ENCODE data around the gene FGD5.
A peak's percentile ranks its signal among the peaks of the same experiment; 100 is the strongest.

Gene FGD5

DNA sequence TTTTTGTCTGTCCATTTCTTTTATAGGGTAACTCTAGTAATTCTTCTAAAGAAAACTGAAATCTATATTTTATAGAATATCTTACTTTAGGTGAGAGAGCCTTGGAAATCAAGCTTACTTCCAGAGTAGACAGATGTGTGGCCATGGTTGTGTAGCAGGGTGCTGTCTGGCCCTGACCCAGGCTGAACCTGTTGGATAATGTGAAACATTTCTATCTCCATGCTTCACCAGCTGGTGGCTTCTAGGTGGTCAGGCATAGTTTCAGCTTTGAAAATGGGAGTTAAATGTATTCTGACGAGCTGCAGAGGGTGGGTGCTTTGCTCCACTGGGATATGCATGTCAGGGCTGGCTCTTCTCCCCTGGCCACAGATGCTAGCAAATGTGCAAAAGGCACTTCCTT lies 107.8 kb downstream of the FGD5 start:
- no peak for DNase-seq (ENCODE audit: low read depth in 2 of 2, low spot score in 1 of 2)

- no peak for DNase-seq (ENCODE audit: low read depth in 2 of 2, low spot score in 1 of 2)
Measured at GRCh38 chr3:14927308-14927707, 108.5 kb downstream of the FGD5 start.

DNA sequence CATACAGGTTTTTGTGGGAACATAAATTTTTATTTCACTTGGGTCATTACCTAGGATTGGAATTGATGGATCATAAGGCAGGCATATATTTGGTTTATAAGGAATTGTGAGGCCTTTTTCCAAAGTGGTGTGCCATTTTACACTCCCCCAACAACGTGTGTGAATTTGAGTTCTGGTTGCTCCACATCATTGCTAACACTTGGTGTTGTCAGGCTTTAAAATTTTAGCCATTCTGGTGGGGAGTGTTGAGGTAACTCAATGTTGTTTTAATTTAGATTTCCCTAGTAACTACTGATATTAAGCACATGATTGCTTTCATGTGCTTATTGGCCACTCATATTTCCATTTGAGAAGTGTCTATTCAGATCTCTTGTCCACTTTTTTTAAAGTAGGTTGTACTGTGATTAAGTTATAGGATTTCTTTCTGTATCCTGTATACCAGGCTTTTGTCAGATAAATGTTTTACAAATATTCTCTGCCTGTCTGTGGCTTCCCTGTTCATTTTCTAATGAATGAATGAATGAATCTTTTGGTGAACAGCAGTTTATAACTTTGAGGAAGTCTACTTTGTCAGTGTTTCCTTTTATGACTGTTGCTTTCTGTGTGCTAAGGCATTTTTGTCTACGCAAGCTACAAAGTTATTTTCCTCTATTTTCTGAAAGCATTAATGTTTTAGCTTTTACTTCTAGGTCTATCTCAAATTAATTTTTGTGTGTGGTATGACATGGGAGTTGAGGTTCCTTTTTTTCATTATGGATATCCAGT lies 110.7 kb downstream of the FGD5 start:
- DNase-seq (ENCODE audit: low read depth in 2 of 2, low spot score in 1 of 2) = no peak

DNA sequence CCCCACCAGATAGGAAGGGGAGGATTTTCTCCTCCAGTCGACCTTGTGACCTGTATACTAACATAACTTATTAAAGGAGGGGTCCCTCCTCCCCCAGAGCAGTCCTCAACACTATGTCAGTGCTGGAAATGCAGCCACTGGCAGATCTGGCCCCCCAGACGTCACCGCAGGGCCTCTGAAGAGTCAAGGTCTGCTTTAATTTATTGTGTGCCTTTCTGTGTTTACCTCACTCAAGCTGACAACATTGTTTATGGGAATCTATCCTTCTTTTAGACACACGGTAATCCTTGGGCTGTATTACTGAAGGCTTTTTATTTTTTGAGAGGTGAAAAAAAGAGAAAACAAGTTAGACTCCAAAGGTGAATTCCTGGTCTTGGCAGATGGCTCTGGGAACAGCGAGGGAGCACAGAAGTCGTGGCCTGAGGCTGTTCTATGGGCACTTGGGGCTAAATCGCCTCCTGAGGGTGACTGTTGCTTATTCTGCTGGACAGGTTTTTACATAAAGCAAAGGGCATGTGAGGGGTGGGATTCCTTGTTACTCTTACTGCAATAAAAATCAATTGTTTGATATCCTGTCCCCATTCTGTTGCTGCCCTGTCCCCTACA lies 115.2 kb downstream of the FGD5 start:
- DNase-seq (ENCODE audit: low read depth in 2 of 2, low spot score in 1 of 2) = no peak

- no peak for DNase-seq (ENCODE audit: low read depth in 2 of 2, low spot score in 1 of 2)
Measured at GRCh38 chr3:14935592-14936345, 117.0 kb downstream of the FGD5 start.

GRCh38 chr3:14938954-14939353 lies 120.2 kb downstream of the FGD5 start:
- DNase-seq (ENCODE audit: low read depth in 2 of 2, low spot score in 1 of 2) = no peak

DNA sequence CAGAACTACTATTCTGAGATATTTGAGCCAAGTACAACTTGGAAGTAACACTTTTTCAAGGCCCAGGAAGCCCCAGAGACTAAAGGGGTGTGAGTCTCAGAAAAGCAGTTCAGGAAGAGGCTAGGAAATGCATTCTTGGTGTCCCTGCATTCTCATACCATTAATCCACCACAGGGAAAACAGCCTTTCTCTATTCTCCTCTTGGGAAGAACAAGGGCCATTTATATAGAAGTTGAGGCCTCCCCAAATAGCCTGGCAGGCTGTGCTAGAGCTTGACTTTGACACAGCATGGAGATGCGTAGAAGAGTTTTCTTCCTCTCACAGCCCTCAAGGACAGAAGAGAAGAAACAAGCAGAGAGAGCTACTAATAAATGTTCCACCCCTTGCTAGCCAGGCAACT lies 123.1 kb downstream of the FGD5 start:
- no peak for DNase-seq (ENCODE audit: low read depth in 2 of 2, low spot score in 1 of 2)

- no peak for DNase-seq (ENCODE audit: low read depth in 2 of 2, low spot score in 1 of 2)
Measured at GRCh38 chr3:14943042-14943441, 124.3 kb downstream of the FGD5 start.

DNA sequence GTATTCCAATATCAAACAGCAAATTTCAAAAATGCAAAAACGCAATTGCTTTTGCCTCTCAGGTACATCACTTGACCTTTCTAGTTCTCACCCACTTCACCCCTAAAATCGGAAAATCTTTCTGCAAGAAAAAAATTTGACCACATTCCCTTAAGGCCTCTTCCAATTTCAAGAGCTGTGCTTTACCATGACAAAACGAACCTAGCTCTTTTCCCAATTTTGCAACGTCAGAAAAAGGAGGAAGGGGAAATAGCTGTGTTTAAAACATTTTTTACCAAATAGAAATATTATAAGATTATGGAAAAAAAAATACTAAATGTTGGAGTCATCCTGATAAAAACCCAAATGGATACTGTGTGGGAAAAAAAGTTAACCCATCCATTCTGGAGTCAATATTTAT lies 127.5 kb downstream of the FGD5 start:
- no peak for DNase-seq (ENCODE audit: low read depth in 2 of 2, low spot score in 1 of 2)

DNA sequence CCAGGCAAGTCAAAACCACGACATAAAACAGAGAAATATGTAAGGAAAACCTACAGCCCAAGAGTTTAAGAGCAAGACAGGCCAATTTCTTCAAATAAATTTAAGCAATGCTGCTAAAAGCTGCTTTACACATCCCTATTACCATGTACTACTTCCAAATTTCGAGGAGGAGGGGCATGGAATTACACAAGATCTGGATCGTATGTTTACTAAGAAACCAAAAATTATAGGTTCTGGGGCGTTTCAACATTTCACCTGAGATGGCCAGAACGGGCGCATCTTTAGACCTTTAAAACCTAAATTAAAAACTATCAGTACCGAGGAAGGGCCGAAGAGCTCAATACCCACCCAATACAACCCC lies 128.0 kb downstream of the FGD5 start:
- no peak for DNase-seq (ENCODE audit: low read depth in 2 of 2, low spot score in 1 of 2)

DNA sequence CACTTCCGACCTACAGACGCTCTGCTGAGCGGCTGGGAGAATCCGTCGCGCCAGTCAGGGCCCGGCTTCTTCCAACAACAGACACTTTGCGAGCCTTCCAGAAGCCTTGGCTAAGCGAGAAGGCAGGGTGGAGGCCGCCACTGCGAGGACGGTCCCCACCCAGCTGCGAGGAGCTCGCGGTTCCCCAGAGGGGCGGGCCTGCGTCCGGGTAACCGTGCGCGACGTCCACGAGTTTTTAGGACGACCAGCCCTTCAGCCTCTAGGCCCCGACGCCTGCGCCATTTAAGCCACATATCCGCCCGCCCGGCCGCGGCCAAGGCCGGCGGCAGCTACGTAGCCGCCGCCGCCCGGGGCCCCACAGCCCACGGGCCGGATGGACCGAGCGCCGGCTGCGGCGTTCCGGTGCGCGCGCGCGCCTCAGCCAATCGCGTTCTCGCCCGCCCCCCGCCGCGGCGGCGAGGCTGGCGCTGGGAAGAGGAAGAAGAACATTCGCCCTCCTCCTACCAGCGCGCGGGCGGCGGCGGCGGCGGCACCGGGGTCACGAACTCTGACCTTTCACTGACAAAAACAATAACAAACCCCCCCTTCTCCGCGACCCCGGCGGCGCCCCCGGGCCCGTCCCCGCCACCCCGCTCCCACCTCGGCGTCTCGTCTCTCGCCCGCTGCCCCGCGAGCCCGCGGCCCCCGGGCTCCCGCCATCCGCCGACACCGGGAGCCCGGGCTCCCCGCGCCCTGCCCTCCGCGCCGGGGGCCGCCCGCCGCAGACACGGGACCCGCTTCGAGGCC lies 128.5 kb downstream of the FGD5 start, which contains the start of gene NR2C2:
NR2C2 (plus strand) TSS at position 484 of the 786 bp plus-strand sequence. CDS start 56,332 bp downstream, outside the sequence.
- DNase-seq (ENCODE audit: low read depth in 2 of 2, low spot score in 1 of 2) = peak; percentile 70 to 76

GRCh38 chr3:14947886-14948608 lies 129.3 kb downstream of the FGD5 start:
- DNase-seq (ENCODE audit: low read depth in 2 of 2, low spot score in 1 of 2) = peak; percentile 87 to 91

DNA sequence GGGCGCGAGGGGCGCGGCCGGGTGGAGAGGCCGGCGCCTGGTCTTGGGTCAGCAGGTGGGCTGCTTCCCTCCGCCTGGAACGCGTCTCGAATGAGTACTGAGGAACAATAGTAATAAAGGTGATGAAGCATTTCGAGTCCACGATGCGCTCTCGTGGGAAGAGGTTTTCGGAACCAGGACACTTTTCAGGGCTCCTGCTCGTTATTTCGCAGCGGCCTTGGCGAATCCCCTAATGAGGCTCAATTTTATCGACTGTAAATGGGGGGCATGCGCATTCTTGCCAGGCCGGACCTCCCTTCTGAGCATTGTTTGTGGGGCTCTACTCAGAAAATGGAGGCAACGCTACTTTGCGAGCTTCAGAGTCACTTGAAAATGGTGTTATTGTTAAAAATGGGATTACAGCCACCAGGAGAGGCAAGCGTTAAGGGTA lies 129.9 kb downstream of the FGD5 start:
- no peak for DNase-seq (ENCODE audit: low read depth in 2 of 2, low spot score in 1 of 2)

GRCh38 chr3:14949126-14949525 lies 130.4 kb downstream of the FGD5 start:
- no peak for DNase-seq (ENCODE audit: low read depth in 2 of 2, low spot score in 1 of 2)

DNA sequence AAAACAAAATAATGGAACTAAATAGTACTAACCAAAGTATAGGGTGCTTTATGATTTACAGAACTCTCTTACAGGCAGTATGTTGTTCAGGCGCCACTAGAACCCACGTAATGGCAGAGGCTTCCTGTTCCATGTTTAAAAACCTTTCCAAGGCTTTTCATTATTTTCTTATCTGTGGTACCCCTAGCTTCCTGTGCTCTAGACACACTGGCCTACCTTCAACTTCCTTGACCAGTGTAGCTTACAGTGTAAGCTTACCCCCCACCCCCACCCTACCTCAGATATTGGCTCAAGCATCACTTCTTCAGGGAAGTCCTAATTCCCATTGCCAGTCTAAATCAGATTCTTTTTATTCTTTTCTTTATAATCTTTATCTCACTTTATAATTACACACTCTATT lies 131.5 kb downstream of the FGD5 start:
- no peak for DNase-seq (ENCODE audit: low read depth in 2 of 2, low spot score in 1 of 2)

DNA sequence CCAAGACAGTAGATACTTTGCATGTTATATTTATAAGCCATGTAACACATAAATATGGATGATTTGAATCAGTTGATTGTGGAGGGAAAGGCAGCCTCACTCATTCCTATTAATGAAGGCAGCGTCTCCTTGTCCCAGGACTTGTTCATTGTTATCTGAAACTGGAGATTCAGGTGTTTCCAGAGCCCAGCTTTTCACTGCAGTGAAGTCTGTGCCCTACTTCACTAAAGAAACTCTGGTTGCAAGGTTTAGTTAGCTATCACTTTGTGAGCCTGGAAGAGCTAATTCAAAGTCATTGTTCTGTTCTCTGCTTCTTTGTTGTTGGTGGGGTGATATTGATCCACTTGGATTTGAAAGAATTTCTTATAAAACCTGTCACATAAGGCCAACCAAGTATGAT lies 138.4 kb downstream of the FGD5 start:
- DNase-seq (ENCODE audit: low read depth in 2 of 2, low spot score in 1 of 2) = no peak

- no peak for DNase-seq (ENCODE audit: low read depth in 2 of 2, low spot score in 1 of 2)
Measured at GRCh38 chr3:14957925-14958324, 139.2 kb downstream of the FGD5 start.

DNA sequence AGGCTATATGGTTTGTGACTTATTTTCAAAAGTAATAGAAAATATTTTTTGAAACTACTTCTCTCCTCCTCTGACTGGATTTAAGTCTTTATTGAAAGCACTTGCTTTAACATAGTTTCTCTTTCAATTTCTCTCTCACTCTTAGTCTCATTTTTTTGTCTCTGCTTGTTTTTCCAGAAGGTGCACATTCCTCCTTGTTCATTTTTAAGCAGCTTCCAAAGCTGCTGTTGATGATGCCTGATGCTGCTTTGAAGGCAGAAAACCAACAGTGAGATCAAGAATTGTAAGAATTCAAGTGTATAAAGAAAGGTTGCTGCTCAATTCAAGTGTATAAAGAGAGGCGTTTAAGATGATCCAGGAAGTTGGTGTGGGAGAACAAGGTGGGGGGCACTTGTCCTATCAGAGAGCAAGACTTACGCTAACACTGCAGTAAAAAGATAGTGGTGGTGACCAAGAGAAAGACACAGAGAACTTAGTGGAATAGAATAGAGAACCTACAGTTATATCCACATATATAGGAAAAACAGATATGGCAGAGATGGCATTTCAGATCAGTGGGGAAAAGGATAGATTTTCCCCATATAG lies 140.7 kb downstream of the FGD5 start:
- no peak for DNase-seq (ENCODE audit: low read depth in 2 of 2, low spot score in 1 of 2)

DNA sequence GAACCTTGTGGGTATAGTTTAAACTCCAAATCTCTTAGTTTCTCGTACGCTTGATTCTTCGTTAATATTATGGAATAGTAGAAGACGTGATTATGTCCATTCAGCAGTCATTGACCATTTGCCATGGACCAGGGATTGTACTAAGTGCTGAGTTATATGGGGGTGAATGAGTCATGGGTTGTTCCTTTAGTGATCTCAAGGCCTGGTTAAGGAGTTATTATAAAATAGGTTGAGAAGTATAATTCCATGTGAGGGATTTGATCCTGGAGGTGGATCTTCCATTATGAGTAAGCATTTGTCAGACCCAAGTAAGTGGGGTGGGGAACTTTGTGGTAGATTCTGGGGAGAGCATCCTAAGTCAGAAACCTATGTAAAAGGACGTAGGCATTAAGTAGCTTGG lies 144.0 kb downstream of the FGD5 start:
- DNase-seq (ENCODE audit: low read depth in 2 of 2, low spot score in 1 of 2) = no peak

DNA sequence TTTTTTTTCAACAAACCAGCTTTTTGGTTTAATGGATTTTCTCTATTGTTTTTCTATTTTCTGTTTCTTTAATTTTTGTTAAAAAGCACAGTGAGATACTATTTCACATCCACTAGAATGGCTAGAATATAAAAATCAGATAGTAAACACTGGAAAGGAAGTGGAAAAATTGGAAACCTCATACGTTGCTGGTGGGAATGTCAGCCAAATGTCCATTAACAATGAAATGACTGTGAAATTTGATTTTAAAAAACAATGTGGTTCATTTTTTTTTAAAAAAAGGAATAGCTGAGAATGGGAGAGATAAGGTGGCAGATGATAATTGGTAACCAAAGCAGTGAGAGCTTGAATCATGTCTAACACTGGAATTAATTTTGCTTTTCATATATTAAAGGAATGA lies 148.5 kb downstream of the FGD5 start:
- DNase-seq (ENCODE audit: low read depth in 2 of 2, low spot score in 1 of 2) = no peak

Measured in stimulated activated CD8-positive, alpha-beta memory T cell treated with anti-CD3 and anti-CD28 coated beads, Interleukin-4, amount 100 ng/mL, for 1 hour (primary cell).